ENCODE results near the gene DEDD. TPM values are rescaled to one million over a fixed set of nuclear protein-coding genes. Genes with fewer than 3 reads are reported as not detected.

Gene DEDD
- polyA plus RNA-seq, 1 donor = 47.1 TPM

DNA sequence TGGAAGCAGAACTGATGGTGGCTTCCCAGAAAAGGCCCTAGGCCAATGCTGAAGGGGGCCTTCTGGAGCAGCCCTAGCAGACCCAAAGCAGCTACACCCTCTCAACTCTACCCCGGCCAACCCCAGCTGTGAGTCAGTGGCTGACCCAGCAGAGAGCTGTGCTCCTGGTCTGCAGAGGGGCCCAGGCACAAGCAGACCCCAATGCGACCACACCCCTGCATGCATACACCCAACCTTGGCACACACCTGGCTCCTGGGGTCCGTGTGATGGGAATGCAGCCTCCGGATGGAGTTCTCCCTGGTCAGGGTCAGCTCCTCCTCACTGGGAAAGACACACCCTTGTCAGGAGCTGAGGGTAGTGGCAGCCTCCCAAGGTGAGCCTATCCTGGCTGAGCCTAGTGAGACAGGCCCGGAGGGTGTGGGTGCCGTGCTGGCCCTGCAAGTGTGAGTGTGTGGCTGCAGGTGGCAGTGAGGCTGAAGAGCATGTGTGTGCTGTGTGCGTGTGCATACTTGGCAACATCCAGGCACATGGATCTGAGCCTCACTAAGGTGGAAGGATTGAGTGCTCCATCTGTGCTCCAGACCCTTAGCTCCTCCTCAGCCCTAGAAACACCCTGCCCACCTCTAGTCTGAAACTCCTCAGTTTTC is 58.9 kb downstream of the DEDD start:
- DNase-seq (ENCODE audit: low read depth) = no peak

DNA sequence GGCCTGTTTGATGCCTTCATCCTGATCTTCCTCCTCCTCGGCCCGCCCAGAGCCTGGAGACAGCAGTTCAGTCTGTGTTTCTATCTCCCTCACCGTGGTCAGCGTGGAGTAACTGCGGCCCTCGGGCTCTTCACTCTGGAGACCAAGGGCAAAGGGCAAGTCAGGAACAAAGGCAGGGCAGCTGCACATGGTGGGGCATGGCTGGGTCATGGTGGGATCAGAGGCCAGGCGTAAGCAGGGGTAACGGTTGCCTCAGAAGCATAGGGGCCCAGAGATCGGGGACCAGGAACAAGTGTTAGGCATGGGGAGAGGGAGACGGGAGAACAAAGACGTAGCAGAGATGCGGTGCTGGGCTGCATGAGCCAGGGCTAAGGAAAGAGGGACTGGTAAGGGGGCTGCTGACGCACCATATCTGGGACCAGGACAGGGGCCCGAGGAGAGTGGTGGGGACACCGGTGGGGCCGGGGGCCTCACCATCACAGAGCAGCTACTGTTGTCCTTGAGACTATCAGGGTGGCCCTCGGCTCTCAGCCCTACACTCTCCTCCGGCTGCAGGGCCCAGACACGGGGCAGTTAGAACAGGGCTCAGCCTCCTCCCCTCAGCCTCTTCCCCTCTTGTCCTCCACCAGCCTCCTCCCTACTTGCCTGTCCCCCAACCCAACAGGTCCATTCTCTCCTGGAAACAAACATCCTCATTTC is 59.6 kb downstream of the DEDD start:
- DNase-seq (ENCODE audit: low read depth) = no peak

DNA sequence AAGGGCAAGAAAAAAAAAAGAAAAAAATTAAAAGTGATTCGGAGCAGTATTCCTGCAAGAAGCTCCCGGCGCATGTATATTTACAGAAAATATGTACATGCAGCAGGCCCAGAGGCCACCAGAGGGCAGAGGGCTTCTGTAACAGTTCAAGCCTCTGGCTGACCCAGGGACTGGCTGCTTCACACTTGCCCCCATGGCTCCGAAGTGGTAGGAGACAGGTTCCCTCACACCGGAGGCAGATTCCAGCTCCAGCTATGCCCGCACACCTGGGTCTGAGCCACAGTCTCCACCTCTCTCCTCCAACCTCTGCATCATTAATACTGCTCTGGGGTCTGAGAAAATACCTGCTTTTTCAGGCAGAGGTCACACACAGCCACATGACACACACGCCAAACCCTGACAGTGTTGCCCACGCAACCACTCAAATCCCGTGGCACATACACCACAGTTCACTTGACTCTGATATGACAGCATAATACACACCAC is 60.5 kb downstream of the DEDD start:
- DNase-seq (ENCODE audit: low read depth) = no peak

Other genes starting within 250 kb of the DEDD start
- not detected for gene ITLN1, start 247.5 kb downstream of the DEDD start, polyA plus RNA-seq (ENCODE audit: insufficient read length)
- not detected for gene ITLN2, start 177.9 kb downstream of the DEDD start, polyA plus RNA-seq (ENCODE audit: insufficient read length)
- 11.4 TPM for gene F11R, start 111.5 kb downstream of the DEDD start, polyA plus RNA-seq (ENCODE audit: insufficient read length)
- 23.6 TPM for gene TSTD1, start 93.7 kb downstream of the DEDD start, polyA plus RNA-seq (ENCODE audit: insufficient read length)
- 33.5 TPM for gene USF1, start 86.7 kb downstream of the DEDD start, polyA plus RNA-seq (ENCODE audit: insufficient read length)
- gene ARHGAP30, start 62.8 kb downstream of the DEDD start, polyA plus RNA-seq (ENCODE audit: insufficient read length) = 2.4 TPM
- 0.09 TPM for gene NECTIN4, start 43.1 kb downstream of the DEDD start, polyA plus RNA-seq (ENCODE audit: insufficient read length)
- 0.57 TPM for gene KLHDC9, start 34.3 kb downstream of the DEDD start, polyA plus RNA-seq (ENCODE audit: insufficient read length)
- 68.4 TPM for gene PFDN2, start 14.6 kb downstream of the DEDD start, polyA plus RNA-seq (ENCODE audit: insufficient read length)
- 32.7 TPM for gene NIT1, start 14.6 kb downstream of the DEDD start, polyA plus RNA-seq (ENCODE audit: insufficient read length)
- gene UFC1, start 21.3 kb upstream of the DEDD start, polyA plus RNA-seq (ENCODE audit: insufficient read length) = 98.9 TPM
- 26.6 TPM for gene USP21, start 26.8 kb upstream of the DEDD start, polyA plus RNA-seq (ENCODE audit: insufficient read length)
- 18.2 TPM for gene PPOX, start 33.8 kb upstream of the DEDD start, polyA plus RNA-seq (ENCODE audit: insufficient read length)
- gene B4GALT3, start 44.8 kb upstream of the DEDD start, polyA plus RNA-seq (ENCODE audit: insufficient read length) = 22.2 TPM
- 11.8 TPM for gene ADAMTS4, start 66.4 kb upstream of the DEDD start, polyA plus RNA-seq (ENCODE audit: insufficient read length)
- gene NDUFS2, start 69.7 kb upstream of the DEDD start, polyA plus RNA-seq (ENCODE audit: insufficient read length) = 142 TPM
- gene FCER1G, start 82.6 kb upstream of the DEDD start, polyA plus RNA-seq (ENCODE audit: insufficient read length) = 13.2 TPM
- not detected for gene APOA2, start 91.0 kb upstream of the DEDD start, polyA plus RNA-seq (ENCODE audit: insufficient read length)
- 9.8 TPM for gene TOMM40L, start 93.4 kb upstream of the DEDD start, polyA plus RNA-seq (ENCODE audit: insufficient read length)
- gene NR1I3, start 105.5 kb upstream of the DEDD start, polyA plus RNA-seq (ENCODE audit: insufficient read length) = 0.83 TPM
- 0.38 TPM for gene PCP4L1, start 126.1 kb upstream of the DEDD start, polyA plus RNA-seq (ENCODE audit: insufficient read length)
- 12.5 TPM for gene MPZ, start 177.3 kb upstream of the DEDD start, polyA plus RNA-seq (ENCODE audit: insufficient read length)
- gene SDHC, start 181.7 kb upstream of the DEDD start, polyA plus RNA-seq (ENCODE audit: insufficient read length) = 117 TPM
- gene CFAP126, start 235.2 kb upstream of the DEDD start, polyA plus RNA-seq (ENCODE audit: insufficient read length) = 1.8 TPM